ENCODE results near the gene HTRA2. TPM values are rescaled to one million over a fixed set of nuclear protein-coding genes. Genes with fewer than 3 reads are reported as not detected.

Gene HTRA2
- total and polyA plus RNA-seq, 3 experiments from 2014 or later, result 26.0 to 82.1 (median 81.0) TPM

GRCh38 chr2:74515271-74515980, 14.3 kb upstream of the HTRA2 start:
- Histone ChIP-seq H3K4me1 (ENCODE audit: insufficient read depth, low read length) (peaks cover 33% of the 10 kb centered on the region), H3K9me3 (ENCODE audit: low read length) (no peaks in the 10 kb centered on the region), H3K27me3 (ENCODE audit: insufficient read depth, low read length, poor library complexity, severe bottlenecking) (peaks cover 73% of the 10 kb centered on the region), H3K27ac (ENCODE audit: low read depth, low read length) (no peak overlapping the region), H3K4me3 (ENCODE audit: low read length) (no peak overlapping the region), H3K36me3 (ENCODE audit: insufficient read depth, low read length) (no peaks in the 10 kb centered on the region)
- no peaks in the 10 kb centered on the region for H3K9me3 Mint-ChIP-seq
- peak overlapping the region in 1 of 8 donors; percentile 47 for H3K27ac Mint-ChIP-seq
- peak in 1 of 5 donors; percentile 15 for DNase-seq
- no peaks in the 10 kb centered on the region for H3K36me3 Mint-ChIP-seq
- ChIA-PET CTCF (interaction anchor here (1.6 kb wide), 1 partner anchor 15 kb away, joined by 3 read pairs; no protein-coding TSS in a partner anchor), POLR2A (interaction anchor here (1.0 kb wide), 1 partner anchor 9 kb away, joined by 3 read pairs; no protein-coding TSS in a partner anchor)
- peaks cover 66 to 77% of the 10 kb centered on the region in 2 donors for H3K27me3 Mint-ChIP-seq
- peak overlapping the region in 6 of 7 donors; percentile 60 to 85 (median 70) for H3K4me3 Mint-ChIP-seq
- H3K4me1 Mint-ChIP-seq, result peaks cover 15 to 32% (median 18%) of the 10 kb centered on the region in 3 donors

DNA sequence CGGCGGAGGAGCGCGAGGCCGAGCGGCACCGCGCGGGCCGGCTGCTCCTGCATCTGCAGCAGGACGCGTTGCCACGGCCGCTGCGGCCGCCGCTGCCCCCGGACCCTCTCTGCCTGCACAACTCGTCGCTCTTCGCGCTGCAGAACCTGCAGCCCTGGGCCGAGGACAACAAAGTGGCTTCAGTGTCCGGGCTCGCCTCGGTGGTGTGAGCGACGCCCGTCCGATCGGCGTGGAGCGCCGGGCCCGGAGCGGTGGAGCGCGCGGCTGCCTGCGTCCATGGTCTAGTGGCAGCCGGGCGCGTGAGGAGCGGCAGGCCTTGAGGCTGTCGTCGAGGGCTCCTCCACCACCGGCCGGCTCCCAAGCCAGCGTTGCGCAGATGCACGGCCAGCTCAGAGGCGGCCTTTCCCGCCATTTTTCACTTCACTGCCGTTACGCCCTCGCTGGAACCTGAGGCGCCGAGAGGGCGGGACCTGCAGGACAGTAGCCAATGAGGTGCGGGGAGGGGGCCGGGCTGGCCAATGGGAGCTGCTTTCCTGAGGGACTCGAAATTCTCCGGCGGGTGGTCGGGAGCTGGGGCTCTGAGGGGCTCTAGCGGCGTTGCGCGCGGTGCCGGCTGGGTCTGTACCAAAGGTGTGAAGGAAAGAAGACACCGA, 13.6 kb upstream of the HTRA2 start:
- Mint-ChIP-seq H3K27ac (peak overlapping the region in 1 of 8 donors; percentile 61), H3K36me3 (no peaks in the 10 kb centered on the region), H3K9me3 (no peaks in the 10 kb centered on the region), H3K4me1 (peaks cover 15 to 32% (median 18%) of the 10 kb centered on the region in 3 donors), H3K4me3 (peak overlapping the region in 6 of 7 donors; percentile 66 to 86 (median 74)), H3K27me3 (peaks cover 61 to 79% of the 10 kb centered on the region in 2 donors)
- peak; percentile 28 to 78 (median 62) for DNase-seq
- peaks cover 33% of the 10 kb centered on the region for H3K4me1 ChIP-seq (ENCODE audit: insufficient read depth, low read length)
- no peak overlapping the region for H3K27ac ChIP-seq (ENCODE audit: low read depth, low read length)
- H3K27me3 ChIP-seq (ENCODE audit: insufficient read depth, low read length, poor library complexity, severe bottlenecking), result peaks cover 76% of the 10 kb centered on the region
- ChIA-PET POLR2A (interaction anchor here (1.0 kb wide), 2 partner anchors 9 to 10 kb away, joined by 3 read pairs; partner anchors contain the start of gene PCGF1), CTCF (interaction anchor here (2.0 kb wide), 1 partner anchor 33 kb away, joined by 6 read pairs; the partner anchor contains the start of genes CCDC142 and TTC31)
- no peaks in the 10 kb centered on the region for H3K9me3 ChIP-seq (ENCODE audit: low read length)
- H3K4me3 ChIP-seq (ENCODE audit: low read length), result no peak overlapping the region
- no peaks in the 10 kb centered on the region for H3K36me3 ChIP-seq (ENCODE audit: insufficient read depth, low read length)

DNA sequence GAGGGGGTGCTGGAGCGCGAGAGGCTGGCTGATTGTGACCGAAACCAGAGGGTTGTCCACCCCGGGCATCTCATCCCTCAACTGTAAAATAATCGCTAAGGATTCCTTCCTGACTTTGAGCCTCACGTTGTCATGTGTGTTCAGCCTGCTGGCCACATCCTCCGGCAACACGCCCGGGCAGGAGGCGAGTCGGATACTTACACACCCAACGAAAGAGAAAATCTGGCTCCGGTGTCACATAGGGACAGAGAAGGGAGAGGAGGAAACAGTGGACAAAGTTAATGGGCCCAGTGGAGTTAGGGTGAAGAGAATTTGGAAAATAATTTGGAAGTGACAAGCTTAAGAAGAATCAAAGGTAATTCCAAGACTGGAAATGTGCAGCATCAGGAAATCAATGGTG, 13.1 kb upstream of the HTRA2 start:
- Mint-ChIP-seq H3K4me3 (peak overlapping the region; percentile 66 to 84 (median 74)), H3K27ac (peak overlapping the region in 2 of 8 donors; percentile 51 to 61), H3K27me3 (peaks cover 58 to 75% of the 10 kb centered on the region in 2 donors), H3K36me3 (no peaks in the 10 kb centered on the region), H3K4me1 (peaks cover 15 to 32% (median 18%) of the 10 kb centered on the region in 3 donors), H3K9me3 (no peaks in the 10 kb centered on the region)
- Histone ChIP-seq H3K27ac (ENCODE audit: low read depth, low read length) (no peak overlapping the region), H3K36me3 (ENCODE audit: insufficient read depth, low read length) (no peaks in the 10 kb centered on the region), H3K27me3 (ENCODE audit: insufficient read depth, low read length, poor library complexity, severe bottlenecking) (peaks cover 76% of the 10 kb centered on the region), H3K9me3 (ENCODE audit: low read length) (no peaks in the 10 kb centered on the region), H3K4me3 (ENCODE audit: low read length) (no peak overlapping the region), H3K4me1 (ENCODE audit: insufficient read depth, low read length) (peaks cover 33% of the 10 kb centered on the region)
- ChIA-PET POLR2A (interaction anchor here (1.0 kb wide), 2 partner anchors 9 to 10 kb away, joined by 3 read pairs; partner anchors contain the start of gene PCGF1), CTCF (interaction anchor here (2.0 kb wide), 1 partner anchor 34 kb away, joined by 6 read pairs; the partner anchor contains the start of genes CCDC142 and TTC31)
- no peak for DNase-seq

DNA sequence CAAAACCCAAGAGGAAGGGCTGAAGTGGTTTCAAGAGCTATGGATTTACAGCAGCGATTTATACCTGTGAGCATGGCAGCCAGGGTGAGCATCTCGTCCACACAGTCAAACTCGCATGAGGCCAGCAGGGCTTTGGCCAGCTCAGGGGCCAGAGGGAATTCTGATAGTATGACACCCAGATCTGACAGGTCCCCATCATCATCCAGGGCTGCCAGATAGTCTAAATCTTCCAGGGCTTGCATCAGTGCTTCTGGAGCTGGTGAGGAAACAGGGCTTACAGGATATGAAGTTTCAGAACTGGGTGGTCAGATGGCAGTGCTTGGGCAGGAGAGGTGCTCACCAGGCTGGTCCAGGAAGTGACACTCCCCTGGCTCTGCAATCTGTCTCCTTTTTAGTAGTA, 7.2 kb upstream of the HTRA2 start:
- POLR2A ChIA-PET, result interaction anchor here (0.6 to 0.8 kb wide), 2 partner anchors 8 to 59 kb away, joined by 3 to 6 read pairs; no protein-coding TSS in a partner anchor
- Mint-ChIP-seq H3K4me3 (no peak overlapping the region), H3K4me1 (peaks cover 3 to 6% (median 4%) of the 10 kb centered on the region in 3 donors), H3K27me3 (peaks cover 31 to 34% of the 10 kb centered on the region in 2 donors), H3K9me3 (no peaks in the 10 kb centered on the region), H3K27ac (no peak overlapping the region), H3K36me3 (peaks cover 10 to 17% (median 15%) of the 10 kb centered on the region in 3 donors)
- Histone ChIP-seq H3K27me3 (ENCODE audit: insufficient read depth, low read length, poor library complexity, severe bottlenecking) (peaks cover 32% of the 10 kb centered on the region), H3K36me3 (ENCODE audit: insufficient read depth, low read length) (peaks cover 12% of the 10 kb centered on the region), H3K4me1 (ENCODE audit: insufficient read depth, low read length) (no peaks in the 10 kb centered on the region), H3K27ac (ENCODE audit: low read depth, low read length) (no peak overlapping the region), H3K9me3 (ENCODE audit: low read length) (no peaks in the 10 kb centered on the region), H3K4me3 (ENCODE audit: low read length) (no peak overlapping the region)
- CTCF ChIA-PET, result interaction anchor here (1.2 kb wide), 1 partner anchor 40 kb away, joined by 3 read pairs; the partner anchor contains the start of genes CCDC142 and TTC31
- no peak for DNase-seq

GRCh38 chr2:74524005-74524404, 5.7 kb upstream of the HTRA2 start:
- Histone ChIP-seq H3K27me3 (ENCODE audit: insufficient read depth, low read length, poor library complexity, severe bottlenecking) (peaks cover 17% of the 10 kb centered on the region), H3K36me3 (ENCODE audit: insufficient read depth, low read length) (peaks cover 12% of the 10 kb centered on the region), H3K4me3 (ENCODE audit: low read length) (no peak overlapping the region), H3K9me3 (ENCODE audit: low read length) (no peaks in the 10 kb centered on the region), H3K4me1 (ENCODE audit: insufficient read depth, low read length) (peaks cover 10% of the 10 kb centered on the region), H3K27ac (ENCODE audit: low read depth, low read length) (no peak overlapping the region)
- CTCF ChIA-PET, result no interaction called here
- POLR2A ChIA-PET, result interaction anchor here (0.7 kb wide), 1 partner anchor 15 kb away, joined by 4 read pairs; no protein-coding TSS in a partner anchor
- Mint-ChIP-seq H3K36me3 (peaks cover 15 to 30% (median 17%) of the 10 kb centered on the region in 3 donors), H3K9me3 (no peaks in the 10 kb centered on the region), H3K4me1 (peaks cover 14 to 21% (median 17%) of the 10 kb centered on the region in 3 donors), H3K4me3 (no peak overlapping the region), H3K27ac (no peak overlapping the region), H3K27me3 (peaks cover 19% of the 10 kb centered on the region in 2 donors)
- DNase-seq, result no peak

GRCh38 chr2:74524955-74525716, 4.6 kb upstream of the HTRA2 start:
- H3K27ac Mint-ChIP-seq, result peak overlapping the region in 2 of 8 donors; percentile 45 to 71
- H3K9me3 ChIP-seq (ENCODE audit: low read length), result no peaks in the 10 kb centered on the region
- H3K4me3 Mint-ChIP-seq, result no peak overlapping the region
- peaks cover 7 to 8% of the 10 kb centered on the region in 2 donors for H3K27me3 Mint-ChIP-seq
- peaks cover 12% of the 10 kb centered on the region for H3K4me1 ChIP-seq (ENCODE audit: insufficient read depth, low read length)
- H3K36me3 ChIP-seq (ENCODE audit: insufficient read depth, low read length), result peaks cover 12% of the 10 kb centered on the region
- H3K27me3 ChIP-seq (ENCODE audit: insufficient read depth, low read length, poor library complexity, severe bottlenecking), result peaks cover 5% of the 10 kb centered on the region
- no peaks in the 10 kb centered on the region for H3K9me3 Mint-ChIP-seq
- POLR2A ChIA-PET, result interaction anchor here (0.9 kb wide), 1 partner anchor 68 kb away, joined by 3 read pairs; no protein-coding TSS in a partner anchor
- H3K27ac ChIP-seq (ENCODE audit: low read depth, low read length), result no peak overlapping the region
- CTCF ChIA-PET, result interaction anchor here (1.1 kb wide), 1 partner anchor 42 kb away, joined by 4 read pairs; the partner anchor contains the start of genes CCDC142 and TTC31
- peaks cover 15 to 38% (median 17%) of the 10 kb centered on the region in 3 donors for H3K36me3 Mint-ChIP-seq
- no peak for DNase-seq
- peaks cover 15 to 23% (median 18%) of the 10 kb centered on the region in 3 donors for H3K4me1 Mint-ChIP-seq
- H3K4me3 ChIP-seq (ENCODE audit: low read length), result no peak overlapping the region

Measured in CD8-positive, alpha-beta memory T cell (primary cell).